Measurements from ENCODE around the gene ZNF583.

ZNF583 gene

GRCh38 chr19:56476093-56476492, 72.0 kb downstream of the ZNF583 start:
- no peak for DNase-seq
